ENCODE results near the gene NAE1.

- TF ChIP-seq CTCF (IDR thresholded peaks at IDR 0.05) (no peak), EZH2phosphoT487 (IDR thresholded peaks at IDR 0.05) (no peak)
These were observed 20.4 kb downstream of the NAE1 start for GRCh38 chr16:66810391-66810790.

Data from neural progenitor cell (in vitro differentiated cells).